ENCODE measurements around the gene PARD3. TPM values are rescaled to one million over a fixed set of nuclear protein-coding genes. Genes with fewer than 3 reads are reported as not detected.

Gene PARD3
- total RNA-seq, 3 donors from 2014 or later (not counting 1 experiment from before 2014, with no cell fraction given), result 0.14 to 0.49 (median 0.38) TPM

- Histone ChIP-seq H3K27ac (ENCODE audit: low read length) (no peak overlapping the region), H3K27me3 (ENCODE audit: control insufficient read depth, insufficient read depth, low read length) (no peaks in the 10 kb centered on the region), H3K4me1 (ENCODE audit: control insufficient read depth, insufficient read depth, low read length) (no peaks in the 10 kb centered on the region), H3K4me3 (ENCODE audit: low read length) (no peak overlapping the region), H3K9me3 (ENCODE audit: control insufficient read depth, insufficient read depth, low read length) (no peaks in the 10 kb centered on the region), H3K36me3 (ENCODE audit: control insufficient read depth, insufficient read depth, low read length) (no peaks in the 10 kb centered on the region)
- Mint-ChIP-seq H3K27ac (no peak overlapping the region), H3K9me3 (no peaks in the 10 kb centered on the region), H3K27me3 (ENCODE audit: low read depth in 2 of 2) (peaks cover 8 to 15% of the 10 kb centered on the region in 2 donors), H3K4me1 (peaks cover 0 to 21% of the 10 kb centered on the region in 2 donors), H3K4me3 (no peak overlapping the region), H3K36me3 (no peaks in the 10 kb centered on the region)
- 61% methylated on average over 8 of the region's 10 CpGs for WGBS (ENCODE audit: insufficient coverage)
- intact Hi-C loops (cut with micrococcal nuclease), result loop anchor here (10.0 kb wide), 1 partner anchor 415 kb away; no protein-coding TSS in a partner anchor
- ATAC-seq (no peak), DNase-seq (peak in 1 of 2 donors; percentile 4)
- TF ChIP-seq, protein P1, sequence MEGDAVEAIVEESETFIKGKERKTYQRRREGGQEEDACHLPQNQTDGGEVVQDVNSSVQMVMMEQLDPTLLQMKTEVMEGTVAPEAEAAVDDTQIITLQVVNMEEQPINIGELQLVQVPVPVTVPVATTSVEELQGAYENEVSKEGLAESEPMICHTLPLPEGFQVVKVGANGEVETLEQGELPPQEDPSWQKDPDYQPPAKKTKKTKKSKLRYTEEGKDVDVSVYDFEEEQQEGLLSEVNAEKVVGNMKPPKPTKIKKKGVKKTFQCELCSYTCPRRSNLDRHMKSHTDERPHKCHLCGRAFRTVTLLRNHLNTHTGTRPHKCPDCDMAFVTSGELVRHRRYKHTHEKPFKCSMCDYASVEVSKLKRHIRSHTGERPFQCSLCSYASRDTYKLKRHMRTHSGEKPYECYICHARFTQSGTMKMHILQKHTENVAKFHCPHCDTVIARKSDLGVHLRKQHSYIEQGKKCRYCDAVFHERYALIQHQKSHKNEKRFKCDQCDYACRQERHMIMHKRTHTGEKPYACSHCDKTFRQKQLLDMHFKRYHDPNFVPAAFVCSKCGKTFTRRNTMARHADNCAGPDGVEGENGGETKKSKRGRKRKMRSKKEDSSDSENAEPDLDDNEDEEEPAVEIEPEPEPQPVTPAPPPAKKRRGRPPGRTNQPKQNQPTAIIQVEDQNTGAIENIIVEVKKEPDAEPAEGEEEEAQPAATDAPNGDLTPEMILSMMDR (IDR thresholded peaks at IDR 0.05), result no peak
These were observed 595.1 kb downstream of the PARD3 start for GRCh38 chr10:34219753-34220548.

GRCh38 chr10:34217524-34217923 is 597.6 kb downstream of the PARD3 start:
- no peak overlapping the region for H3K27ac Mint-ChIP-seq
- no peak overlapping the region for H3K4me3 Mint-ChIP-seq
- no peaks in the 10 kb centered on the region for H3K36me3 Mint-ChIP-seq
- intact Hi-C loops (cut with micrococcal nuclease), result no loop called here
- no peaks in the 10 kb centered on the region for H3K9me3 Mint-ChIP-seq
- no peak for DNase-seq
- TF ChIP-seq, protein P1 (IDR thresholded peaks at IDR 0.05), result no peak
- H3K36me3 ChIP-seq (ENCODE audit: control insufficient read depth, insufficient read depth, low read length), result no peaks in the 10 kb centered on the region
- peaks cover 7 to 8% of the 10 kb centered on the region in 2 donors for H3K27me3 Mint-ChIP-seq (ENCODE audit: low read depth in 2 of 2)
- no peaks in the 10 kb centered on the region for H3K4me1 ChIP-seq (ENCODE audit: control insufficient read depth, insufficient read depth, low read length)
- no peak overlapping the region for H3K4me3 ChIP-seq (ENCODE audit: low read length)
- no peaks in the 10 kb centered on the region for H3K27me3 ChIP-seq (ENCODE audit: control insufficient read depth, insufficient read depth, low read length)
- WGBS (ENCODE audit: insufficient coverage), result 86% methylated on average over 6 of the region's 7 CpGs
- H3K27ac ChIP-seq (ENCODE audit: low read length), result no peak overlapping the region
- no peak for ATAC-seq
- H3K4me1 Mint-ChIP-seq, result peaks cover 0 to 14% of the 10 kb centered on the region in 2 donors
- H3K9me3 ChIP-seq (ENCODE audit: control insufficient read depth, insufficient read depth, low read length), result no peaks in the 10 kb centered on the region

GRCh38 chr10:34216348-34216945 is 598.6 kb downstream of the PARD3 start:
- DNase-seq (no peak), ATAC-seq (no peak)
- H3K4me3 Mint-ChIP-seq, result no peak overlapping the region
- no peak overlapping the region for H3K27ac ChIP-seq (ENCODE audit: low read length)
- no peaks in the 10 kb centered on the region for H3K36me3 ChIP-seq (ENCODE audit: control insufficient read depth, insufficient read depth, low read length)
- no peaks in the 10 kb centered on the region for H3K9me3 Mint-ChIP-seq
- H3K36me3 Mint-ChIP-seq, result no peaks in the 10 kb centered on the region
- peaks cover 0 to 14% of the 10 kb centered on the region in 2 donors for H3K4me1 Mint-ChIP-seq
- H3K27me3 ChIP-seq (ENCODE audit: control insufficient read depth, insufficient read depth, low read length), result no peaks in the 10 kb centered on the region
- no peak overlapping the region for H3K27ac Mint-ChIP-seq
- H3K4me1 ChIP-seq (ENCODE audit: control insufficient read depth, insufficient read depth, low read length), result no peaks in the 10 kb centered on the region
- TF ChIP-seq, protein P1 (IDR thresholded peaks at IDR 0.05), result no peak
- intact Hi-C loops (cut with micrococcal nuclease), result no loop called here
- no peaks in the 10 kb centered on the region for H3K9me3 ChIP-seq (ENCODE audit: control insufficient read depth, insufficient read depth, low read length)
- 93% methylated on average over 2 of the region's 2 CpGs for WGBS (ENCODE audit: insufficient coverage)
- H3K4me3 ChIP-seq (ENCODE audit: low read length), result no peak overlapping the region
- peaks cover 8 to 10% of the 10 kb centered on the region in 2 donors for H3K27me3 Mint-ChIP-seq (ENCODE audit: low read depth in 2 of 2)
